Activated CD8-positive, alpha-beta T cell treated with anti-CD3 and anti-CD28 coated beads for 36 hours (primary cell): ENCODE results near the gene SORCS2. TPM values are rescaled to one million over a fixed set of nuclear protein-coding genes. Genes with fewer than 3 reads are reported as not detected.

ENCODE experiments used
- ATAC-seq: fragments of 200-7000 bp; cut with Tn5 transposase; one replicate; pipeline ENCODE4 v1.10.0; 2021; ENCODE audit warnings: mild to moderate bottlenecking, moderate library complexity
- CTCF ChIA-PET: fragments of 350-600 bp; sonication (Branson Sonifier 250); formaldehyde crosslinking; loops from one replicate; lab custom pipeline; 2021; ENCODE audit warnings: antibody characterized with exemption; lab: Charles Lee
- POLR2A ChIA-PET: fragments of 350-600 bp; sonication (Branson Sonifier 250); formaldehyde crosslinking; loops from one replicate; lab custom pipeline; 2021; ENCODE audit warnings: antibody characterized with exemption; lab: Charles Lee
- DNase-seq: peaks from one replicate; pipeline ENCODE4 v3.0.0-alpha.2; 2020
- H3K27ac Mint-ChIP-seq: one replicate; pipeline ENCODE4 v1.8.0; 2021; ENCODE audit warnings: mild to moderate bottlenecking, mixed read lengths
- H3K27me3 Mint-ChIP-seq: one replicate; pipeline ENCODE4 v1.8.0; 2021; ENCODE audit warnings: mixed read lengths
- H3K36me3 Mint-ChIP-seq: one replicate; pipeline ENCODE4 v1.8.0; 2021; ENCODE audit warnings: low read depth, mixed read lengths
- H3K4me1 Mint-ChIP-seq: one replicate; pipeline ENCODE4 v1.8.0; 2021; ENCODE audit warnings: low read depth, mixed read lengths
- H3K4me3 Mint-ChIP-seq: one replicate; pipeline ENCODE4 v1.8.0; 2021; ENCODE audit warnings: mild to moderate bottlenecking, moderate library complexity, mixed read lengths
- H3K9me3 Mint-ChIP-seq: one replicate; pipeline ENCODE4 v1.8.0; 2021; ENCODE audit warnings: mixed read lengths
- intact Hi-C: fragments of 100-400 bp; cut with micrococcal nuclease; formaldehyde crosslinking; loops from one replicate; pipeline ENCODE4 v1.10.0; 2022
- total RNA-seq, 2 experiments: library from RNA; stranded (reverse); gene quantifications; one replicate each; pipeline ENCODE4 v1.2.3, GENCODE V29; 2021
- TF ChIP-seq, protein P1 (sequence below): fragments of 200-600 bp; IDR thresholded peaks from one replicate; pipeline ENCODE4 v1.8.0; 2022; ENCODE audit warnings: antibody characterized with exemption, mild to moderate bottlenecking

The SORCS2 gene
- total RNA-seq, 2 experiments from 2014 or later: 0.05 TPM; not detected in 1

DNA sequence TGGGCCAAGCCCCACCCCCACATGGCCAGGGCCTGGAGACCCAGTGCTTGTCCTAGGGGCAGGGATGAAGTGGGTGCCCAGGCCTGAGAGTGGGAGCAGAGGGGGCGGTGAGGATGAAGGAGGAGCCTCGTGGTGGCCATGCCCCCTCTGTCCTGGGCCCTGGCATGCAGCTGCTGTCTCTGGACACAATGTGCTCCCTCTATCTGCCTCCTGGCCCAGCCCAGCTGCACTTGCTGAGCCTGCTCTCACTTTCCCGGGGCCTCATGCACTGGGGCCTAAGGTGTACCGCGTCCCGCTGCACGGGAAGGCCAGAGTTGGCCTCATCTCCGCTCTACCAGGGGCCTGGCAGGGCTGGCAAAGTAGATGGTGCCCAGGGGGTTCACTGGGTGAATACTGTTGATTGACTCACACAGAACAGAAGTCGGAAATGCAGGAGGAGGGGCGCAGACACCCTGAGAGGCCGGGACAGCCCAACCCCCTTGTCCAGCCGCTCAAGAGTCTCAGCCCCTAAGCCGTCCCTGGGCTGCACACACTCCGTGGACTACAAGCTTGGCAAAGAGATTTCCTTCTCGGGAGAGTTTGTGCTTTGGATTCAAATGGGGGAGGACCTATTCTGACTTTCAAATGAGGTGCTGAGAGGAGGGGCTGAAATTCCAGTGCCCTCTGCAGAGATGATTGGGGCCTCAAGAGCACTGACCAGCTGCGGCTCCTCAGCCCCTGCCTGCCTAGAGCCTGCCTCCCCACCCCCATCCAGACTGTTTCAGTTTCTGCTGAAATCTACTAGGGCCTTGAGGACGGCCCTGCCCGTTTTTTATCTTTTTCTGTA, 130.0 kb downstream of the SORCS2 start:
- H3K36me3 Mint-ChIP-seq: no peaks in the 10 kb centered on the region
- no peaks in the 10 kb centered on the region for H3K4me1 Mint-ChIP-seq
- ChIA-PET CTCF (no interaction called here), POLR2A (interaction anchor here (0.6 kb wide), 1 partner anchor 183 kb away, joined by 4 read pairs; no protein-coding TSS in a partner anchor)
- TF ChIP-seq, protein P1, sequence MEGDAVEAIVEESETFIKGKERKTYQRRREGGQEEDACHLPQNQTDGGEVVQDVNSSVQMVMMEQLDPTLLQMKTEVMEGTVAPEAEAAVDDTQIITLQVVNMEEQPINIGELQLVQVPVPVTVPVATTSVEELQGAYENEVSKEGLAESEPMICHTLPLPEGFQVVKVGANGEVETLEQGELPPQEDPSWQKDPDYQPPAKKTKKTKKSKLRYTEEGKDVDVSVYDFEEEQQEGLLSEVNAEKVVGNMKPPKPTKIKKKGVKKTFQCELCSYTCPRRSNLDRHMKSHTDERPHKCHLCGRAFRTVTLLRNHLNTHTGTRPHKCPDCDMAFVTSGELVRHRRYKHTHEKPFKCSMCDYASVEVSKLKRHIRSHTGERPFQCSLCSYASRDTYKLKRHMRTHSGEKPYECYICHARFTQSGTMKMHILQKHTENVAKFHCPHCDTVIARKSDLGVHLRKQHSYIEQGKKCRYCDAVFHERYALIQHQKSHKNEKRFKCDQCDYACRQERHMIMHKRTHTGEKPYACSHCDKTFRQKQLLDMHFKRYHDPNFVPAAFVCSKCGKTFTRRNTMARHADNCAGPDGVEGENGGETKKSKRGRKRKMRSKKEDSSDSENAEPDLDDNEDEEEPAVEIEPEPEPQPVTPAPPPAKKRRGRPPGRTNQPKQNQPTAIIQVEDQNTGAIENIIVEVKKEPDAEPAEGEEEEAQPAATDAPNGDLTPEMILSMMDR: no peak
- no peak overlapping the region for H3K4me3 Mint-ChIP-seq
- ATAC-seq (no peak), DNase-seq (no peak)
- H3K27me3 Mint-ChIP-seq: peaks cover 3% of the 10 kb centered on the region
- intact Hi-C loops: no loop called here
- H3K9me3 Mint-ChIP-seq: peaks cover 10% of the 10 kb centered on the region
- H3K27ac Mint-ChIP-seq: no peak overlapping the region

DNA sequence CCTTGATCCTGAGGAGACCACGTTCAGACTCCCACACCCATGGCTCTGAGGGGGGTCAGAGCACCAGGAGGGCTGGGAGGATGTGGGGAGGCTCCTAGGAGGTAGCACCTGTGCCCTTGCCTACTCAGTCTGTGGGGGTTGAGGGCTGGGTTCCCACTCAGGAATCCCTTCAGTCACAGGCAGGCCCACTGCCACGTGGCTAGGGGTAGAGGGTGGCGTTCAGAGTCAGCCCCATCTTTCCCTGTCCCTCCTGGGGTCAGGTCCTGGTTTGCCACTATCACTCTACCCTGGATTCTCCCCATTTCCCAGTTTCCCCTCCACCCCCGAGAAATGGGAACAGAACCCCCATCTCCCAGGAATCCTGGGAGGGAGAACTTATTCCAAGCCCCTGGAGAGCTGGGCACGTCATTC, 131.1 kb downstream of the SORCS2 start:
- no peak for DNase-seq
- Mint-ChIP-seq H3K4me1 (no peaks in the 10 kb centered on the region), H3K27ac (no peak overlapping the region), H3K36me3 (no peaks in the 10 kb centered on the region), H3K27me3 (peaks cover 3% of the 10 kb centered on the region), H3K9me3 (peaks cover 8% of the 10 kb centered on the region), H3K4me3 (no peak overlapping the region)
- ChIA-PET CTCF (no interaction called here), POLR2A (no interaction called here)
- no peak for ATAC-seq
- TF ChIP-seq, protein P1: no peak
- intact Hi-C loops: no loop called here

DNA sequence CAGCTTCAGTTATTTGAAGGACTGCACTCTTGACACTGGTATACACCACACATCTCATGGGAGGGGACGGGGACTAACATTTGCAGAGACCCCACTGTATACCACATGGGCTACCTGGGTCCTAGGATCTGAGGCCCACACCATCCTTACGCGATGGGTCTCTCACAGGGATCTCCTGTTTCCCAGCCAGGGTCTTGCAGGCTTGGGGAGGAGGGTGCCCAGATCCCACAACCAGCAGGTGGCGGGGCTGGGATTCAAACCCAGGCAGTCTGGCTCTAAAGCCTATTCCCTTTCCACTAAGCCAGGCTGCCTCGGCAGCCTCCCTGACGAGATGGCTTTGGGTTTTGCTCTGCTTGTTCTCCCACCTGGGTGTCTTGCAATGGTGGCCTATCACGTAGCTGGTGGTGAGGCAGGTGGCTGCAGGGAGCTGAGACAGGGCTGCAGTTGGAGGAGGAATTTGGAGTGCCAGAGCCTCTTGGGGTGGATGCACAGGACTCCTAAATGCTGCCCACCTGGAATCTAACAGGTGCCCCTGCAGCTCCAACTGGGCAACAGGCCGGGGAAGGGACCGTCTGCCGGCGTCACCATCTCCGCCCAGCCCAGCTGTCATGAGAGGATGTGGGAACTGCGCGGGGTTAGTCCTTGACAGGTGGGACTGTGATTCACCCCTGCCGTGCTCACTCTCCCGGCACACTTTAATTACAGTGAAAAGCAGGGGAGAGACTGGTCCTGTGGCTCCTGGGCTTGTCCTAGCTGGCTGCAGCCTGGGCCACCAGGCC, 131.7 kb downstream of the SORCS2 start:
- Mint-ChIP-seq H3K4me3 (no peak overlapping the region), H3K9me3 (peaks cover 2% of the 10 kb centered on the region), H3K27ac (no peak overlapping the region), H3K4me1 (no peaks in the 10 kb centered on the region), H3K36me3 (no peaks in the 10 kb centered on the region), H3K27me3 (peaks cover 3% of the 10 kb centered on the region)
- POLR2A ChIA-PET: no interaction called here
- TF ChIP-seq, protein P1: no peak
- CTCF ChIA-PET: interaction anchor here (1.3 kb wide), 1 partner anchor 12 kb away, joined by 5 read pairs; no protein-coding TSS in a partner anchor
- ATAC-seq (peak; percentile 67), DNase-seq (peak; percentile 29)
- intact Hi-C loops: no loop called here

DNA sequence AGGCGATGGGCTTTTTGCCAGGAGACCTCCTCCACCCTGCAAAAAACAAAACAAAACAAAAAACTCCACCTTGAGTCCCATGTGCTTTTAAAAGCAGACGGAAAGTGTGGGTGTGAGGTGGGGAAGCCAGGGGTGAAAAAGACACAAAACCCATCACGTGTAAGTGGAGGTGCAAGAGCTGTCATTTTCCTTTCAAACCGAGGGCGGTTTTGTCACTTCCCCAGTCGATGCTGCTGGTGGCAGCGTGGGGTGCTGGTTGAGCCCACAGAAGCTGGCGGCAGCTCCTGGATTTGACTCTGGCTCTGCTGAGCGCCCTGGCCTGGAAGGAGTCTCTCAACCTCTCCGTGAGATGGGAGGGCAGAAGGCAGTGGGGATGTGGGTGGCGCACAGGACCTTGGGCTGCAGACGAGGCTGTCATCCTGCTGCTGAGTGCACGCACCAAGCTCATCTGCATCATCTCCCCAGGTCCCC, 132.3 kb downstream of the SORCS2 start:
- H3K9me3 Mint-ChIP-seq: no peaks in the 10 kb centered on the region
- H3K27me3 Mint-ChIP-seq: peaks cover 3% of the 10 kb centered on the region
- ChIA-PET CTCF (interaction anchor here (1.3 kb wide), 1 partner anchor 11 kb away, joined by 5 read pairs; no protein-coding TSS in a partner anchor), POLR2A (no interaction called here)
- no peaks in the 10 kb centered on the region for H3K36me3 Mint-ChIP-seq
- ATAC-seq (peak; percentile 72), DNase-seq (peak; percentile 27)
- no peak overlapping the region for H3K27ac Mint-ChIP-seq
- no peak overlapping the region for H3K4me3 Mint-ChIP-seq
- TF ChIP-seq, protein P1: no peak
- intact Hi-C loops: no loop called here
- no peaks in the 10 kb centered on the region for H3K4me1 Mint-ChIP-seq
